SK-N-SH treated with all-trans-retinoic acid at 6 μM for 48 hours (cell line): Measurements from ENCODE around the gene MRPL9.

Experiments used
- ATAC-seq: fragments of 200-7000 bp; cut with Tn5 transposase; 3 replicates; pipeline ENCODE4 v1.9.1; 2020; ENCODE audit warnings: mild to moderate bottlenecking, moderate library complexity
- BACH2 ChIP-seq: fragments of 250-450 bp; sonication (Bioruptor Pico); IDR thresholded peaks from 2 replicates; pipeline ENCODE4 v1.9.0; 2021; ENCODE audit warnings: mild to moderate bottlenecking, borderline replicate concordance
- CREB5 ChIP-seq: fragments of 250-450 bp; sonication (Bioruptor Pico); IDR thresholded peaks from 2 replicates; pipeline ENCODE4 v1.5.1; 2020; ENCODE audit warnings: low read depth, mild to moderate bottlenecking, moderate library complexity
- CSDC2 ChIP-seq: fragments of 250-450 bp; sonication (Bioruptor Pico); IDR thresholded peaks from 2 replicates; pipeline ENCODE4 v1.5.0; 2020; ENCODE audit warnings: mild to moderate bottlenecking, moderate library complexity
- ESRRG ChIP-seq: fragments of 250-450 bp; sonication (Bioruptor Pico); IDR thresholded peaks from 2 replicates; pipeline ENCODE4 v1.6.1; 2021; ENCODE audit warnings: mild to moderate bottlenecking
- GLIS3 ChIP-seq: fragments of 250-450 bp; sonication (Bioruptor Pico); IDR thresholded peaks from 2 replicates; pipeline ENCODE4 v1.5.0; 2020; ENCODE audit warnings: mild to moderate bottlenecking, moderate library complexity
- ISL1 ChIP-seq: fragments of 250-450 bp; sonication (Bioruptor Pico); IDR thresholded peaks from 2 replicates; pipeline ENCODE4 v2.1.2; 2022; ENCODE audit warnings: mild to moderate bottlenecking, moderate library complexity
- PPARA ChIP-seq: fragments of 250-450 bp; sonication (Bioruptor Pico); IDR thresholded peaks from 2 replicates; pipeline ENCODE4 v1.5.0; 2020; ENCODE audit warnings: mild to moderate bottlenecking, borderline replicate concordance
- RARB ChIP-seq: fragments of 250-450 bp; sonication (Bioruptor Pico); IDR thresholded peaks from 2 replicates; pipeline ENCODE4 v1.8.0; 2021; ENCODE audit warnings: mild to moderate bottlenecking, moderate library complexity
- SNAI2 ChIP-seq: fragments of 250-450 bp; sonication (Bioruptor Pico); IDR thresholded peaks from 2 replicates; pipeline ENCODE4 v1.5.0; 2020; ENCODE audit warnings: mild to moderate bottlenecking, moderate library complexity
- TCF4 ChIP-seq: fragments of 250-450 bp; sonication (Bioruptor Pico); IDR thresholded peaks from 2 replicates; pipeline ENCODE4 v1.8.0; 2021; ENCODE audit warnings: mild to moderate bottlenecking, moderate library complexity, borderline replicate concordance
- TOX ChIP-seq: fragments of 250-450 bp; sonication (Bioruptor Pico); IDR thresholded peaks from 2 replicates; pipeline ENCODE4 v1.8.0; 2021; ENCODE audit warnings: mild to moderate bottlenecking, moderate library complexity, borderline replicate concordance
- ZFP30 ChIP-seq: fragments of 450-650 bp; formaldehyde crosslinking; IDR thresholded peaks from 2 replicates; pipeline ENCODE4 v1.5.0; 2022; ENCODE audit warnings: mild to moderate bottlenecking, moderate library complexity
- ZNF565 ChIP-seq: fragments of 450-650 bp; formaldehyde crosslinking; conservative IDR thresholded peaks from 2 replicates; pipeline ENCODE4 v1.5.0; 2020; ENCODE audit warnings: low read depth, mild to moderate bottlenecking, moderate library complexity
- ZNF70 ChIP-seq: fragments of 450-650 bp; formaldehyde crosslinking; IDR thresholded peaks from 2 replicates; pipeline ENCODE4 v1.5.0; 2020; ENCODE audit warnings: mild to moderate bottlenecking, moderate library complexity
- ZNF8 ChIP-seq: fragments of 450-650 bp; formaldehyde crosslinking; IDR thresholded peaks from 2 replicates; pipeline ENCODE4 v1.5.0; 2020; ENCODE audit warnings: mild to moderate bottlenecking, moderate library complexity
- TF ChIP-seq, protein P1 (sequence below): fragments of 250-450 bp; sonication (Bioruptor Pico); IDR thresholded peaks from 2 replicates; pipeline ENCODE4 v1.8.0; 2021; ENCODE audit warnings: low read depth, mild to moderate bottlenecking, moderate library complexity, borderline replicate concordance
- TF ChIP-seq, protein P2 (sequence below): fragments of 250-450 bp; sonication (Bioruptor Pico); IDR thresholded peaks from 2 replicates; pipeline ENCODE4 v1.8.0; 2020; ENCODE audit warnings: mild to moderate bottlenecking, moderate library complexity, borderline replicate concordance
- TF ChIP-seq, protein P3 (sequence below): fragments of 250-450 bp; sonication (Bioruptor Pico); IDR thresholded peaks from 2 replicates; pipeline ENCODE4 v1.5.0; 2020; ENCODE audit warnings: mild to moderate bottlenecking, moderate library complexity
- TF ChIP-seq, protein P4 (sequence below): fragments of 250-450 bp; sonication (Bioruptor Pico); IDR thresholded peaks from 2 replicates; pipeline ENCODE4 v1.5.1; 2021; ENCODE audit warnings: mild to moderate bottlenecking, moderate library complexity

MRPL9 gene

DNA sequence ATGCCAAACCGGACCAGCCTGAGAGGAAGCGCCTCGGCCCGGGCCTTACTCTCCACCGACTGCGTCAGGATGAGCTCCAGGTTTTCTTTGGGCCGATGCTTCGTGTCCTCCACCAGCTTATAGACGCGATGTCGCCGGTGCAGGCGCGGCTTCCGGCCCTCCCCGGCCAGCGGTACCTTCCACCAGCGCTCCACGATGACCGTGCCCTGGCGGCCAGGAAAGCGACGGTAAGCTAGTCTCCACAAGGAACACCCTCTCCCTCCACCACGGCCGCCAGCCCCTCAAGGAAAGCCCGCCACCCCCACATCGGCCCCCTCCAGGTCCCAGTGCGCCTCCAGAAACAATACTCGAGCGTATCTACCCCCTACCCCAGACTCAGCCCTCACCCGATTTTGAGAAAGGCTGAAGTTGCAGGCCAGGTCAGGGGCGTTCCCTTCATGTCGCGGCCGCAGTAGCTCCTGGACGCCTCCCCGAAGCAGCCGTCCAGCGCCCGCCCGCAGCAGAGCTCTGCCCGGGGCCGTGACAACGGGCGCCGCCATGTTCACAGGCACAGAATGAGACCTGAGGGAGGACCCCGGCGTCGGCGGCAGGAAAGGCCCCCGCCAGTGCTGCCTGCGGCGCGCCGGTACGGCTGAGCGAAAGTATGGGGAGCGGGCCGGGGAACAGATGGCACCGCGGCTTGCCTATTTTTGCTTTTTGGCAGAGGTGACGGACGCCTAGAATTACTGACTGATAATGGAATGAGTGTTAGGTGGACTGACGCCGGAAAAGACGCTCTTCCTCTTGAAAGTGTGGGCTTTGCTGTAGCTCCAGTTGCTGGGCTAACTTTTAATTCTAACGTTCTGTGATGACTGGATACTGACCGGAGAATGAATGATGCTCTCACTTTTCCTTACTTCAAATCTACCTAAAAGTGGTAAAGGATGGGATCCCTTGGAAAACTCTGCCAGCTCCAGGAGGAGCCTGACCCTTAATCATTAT is at the start of gene MRPL9:
TSS of gene MRPL9 (minus strand) at position 556 of the 981 bp plus-strand sequence. CDS start at position 539, 17 bp downstream.
- TF ChIP-seq, protein P1, sequence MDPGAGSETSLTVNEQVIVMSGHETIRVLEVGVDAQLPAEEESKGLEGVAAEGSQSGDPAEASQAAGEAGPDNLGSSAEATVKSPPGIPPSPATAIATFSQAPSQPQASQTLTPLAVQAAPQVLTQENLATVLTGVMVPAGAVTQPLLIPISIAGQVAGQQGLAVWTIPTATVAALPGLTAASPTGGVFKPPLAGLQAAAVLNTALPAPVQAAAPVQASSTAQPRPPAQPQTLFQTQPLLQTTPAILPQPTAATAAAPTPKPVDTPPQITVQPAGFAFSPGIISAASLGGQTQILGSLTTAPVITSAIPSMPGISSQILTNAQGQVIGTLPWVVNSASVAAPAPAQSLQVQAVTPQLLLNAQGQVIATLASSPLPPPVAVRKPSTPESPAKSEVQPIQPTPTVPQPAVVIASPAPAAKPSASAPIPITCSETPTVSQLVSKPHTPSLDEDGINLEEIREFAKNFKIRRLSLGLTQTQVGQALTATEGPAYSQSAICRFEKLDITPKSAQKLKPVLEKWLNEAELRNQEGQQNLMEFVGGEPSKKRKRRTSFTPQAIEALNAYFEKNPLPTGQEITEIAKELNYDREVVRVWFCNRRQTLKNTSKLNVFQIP, result peak; percentile 89; the same call in 1 of the 2 replicates
- TF ChIP-seq, protein P2, sequence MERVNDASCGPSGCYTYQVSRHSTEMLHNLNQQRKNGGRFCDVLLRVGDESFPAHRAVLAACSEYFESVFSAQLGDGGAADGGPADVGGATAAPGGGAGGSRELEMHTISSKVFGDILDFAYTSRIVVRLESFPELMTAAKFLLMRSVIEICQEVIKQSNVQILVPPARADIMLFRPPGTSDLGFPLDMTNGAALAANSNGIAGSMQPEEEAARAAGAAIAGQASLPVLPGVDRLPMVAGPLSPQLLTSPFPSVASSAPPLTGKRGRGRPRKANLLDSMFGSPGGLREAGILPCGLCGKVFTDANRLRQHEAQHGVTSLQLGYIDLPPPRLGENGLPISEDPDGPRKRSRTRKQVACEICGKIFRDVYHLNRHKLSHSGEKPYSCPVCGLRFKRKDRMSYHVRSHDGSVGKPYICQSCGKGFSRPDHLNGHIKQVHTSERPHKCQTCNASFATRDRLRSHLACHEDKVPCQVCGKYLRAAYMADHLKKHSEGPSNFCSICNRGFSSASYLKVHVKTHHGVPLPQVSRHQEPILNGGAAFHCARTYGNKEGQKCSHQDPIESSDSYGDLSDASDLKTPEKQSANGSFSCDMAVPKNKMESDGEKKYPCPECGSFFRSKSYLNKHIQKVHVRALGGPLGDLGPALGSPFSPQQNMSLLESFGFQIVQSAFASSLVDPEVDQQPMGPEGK (CRISPR knock-in tag), result no peak; the same call in 1 of the 2 replicates
- TF ChIP-seq, all 23 proteins: peak for 1
- peak; percentile 100 for ATAC-seq

DNA sequence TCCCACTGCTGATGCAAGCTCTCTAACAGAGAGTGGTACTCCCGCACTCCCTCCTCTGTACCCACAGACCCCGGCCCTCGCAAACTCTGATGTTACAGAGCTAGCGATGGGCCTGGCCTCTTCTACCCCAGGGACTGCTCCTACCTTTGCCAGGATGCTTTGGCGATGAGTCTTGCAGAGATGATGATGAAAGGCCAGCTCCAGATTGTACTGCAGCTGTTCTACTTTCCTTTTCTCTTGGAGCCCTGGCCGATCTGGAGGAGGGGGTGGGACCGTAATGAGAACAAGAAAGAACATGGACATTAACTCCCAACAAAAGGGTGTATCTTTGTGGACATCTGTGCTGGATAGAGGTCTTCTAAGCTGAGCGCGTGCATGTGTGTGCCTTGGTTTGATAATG is 47.9 kb upstream of the MRPL9 start:
- ATAC-seq, result no peak
- TF ChIP-seq, protein P1, result no peak
- TF ChIP-seq PPARA (CRISPR knock-in tag) (no peak), ESRRG (no peak), ZFP30 (CRISPR knock-in tag) (no peak)
- TF ChIP-seq, protein P3, sequence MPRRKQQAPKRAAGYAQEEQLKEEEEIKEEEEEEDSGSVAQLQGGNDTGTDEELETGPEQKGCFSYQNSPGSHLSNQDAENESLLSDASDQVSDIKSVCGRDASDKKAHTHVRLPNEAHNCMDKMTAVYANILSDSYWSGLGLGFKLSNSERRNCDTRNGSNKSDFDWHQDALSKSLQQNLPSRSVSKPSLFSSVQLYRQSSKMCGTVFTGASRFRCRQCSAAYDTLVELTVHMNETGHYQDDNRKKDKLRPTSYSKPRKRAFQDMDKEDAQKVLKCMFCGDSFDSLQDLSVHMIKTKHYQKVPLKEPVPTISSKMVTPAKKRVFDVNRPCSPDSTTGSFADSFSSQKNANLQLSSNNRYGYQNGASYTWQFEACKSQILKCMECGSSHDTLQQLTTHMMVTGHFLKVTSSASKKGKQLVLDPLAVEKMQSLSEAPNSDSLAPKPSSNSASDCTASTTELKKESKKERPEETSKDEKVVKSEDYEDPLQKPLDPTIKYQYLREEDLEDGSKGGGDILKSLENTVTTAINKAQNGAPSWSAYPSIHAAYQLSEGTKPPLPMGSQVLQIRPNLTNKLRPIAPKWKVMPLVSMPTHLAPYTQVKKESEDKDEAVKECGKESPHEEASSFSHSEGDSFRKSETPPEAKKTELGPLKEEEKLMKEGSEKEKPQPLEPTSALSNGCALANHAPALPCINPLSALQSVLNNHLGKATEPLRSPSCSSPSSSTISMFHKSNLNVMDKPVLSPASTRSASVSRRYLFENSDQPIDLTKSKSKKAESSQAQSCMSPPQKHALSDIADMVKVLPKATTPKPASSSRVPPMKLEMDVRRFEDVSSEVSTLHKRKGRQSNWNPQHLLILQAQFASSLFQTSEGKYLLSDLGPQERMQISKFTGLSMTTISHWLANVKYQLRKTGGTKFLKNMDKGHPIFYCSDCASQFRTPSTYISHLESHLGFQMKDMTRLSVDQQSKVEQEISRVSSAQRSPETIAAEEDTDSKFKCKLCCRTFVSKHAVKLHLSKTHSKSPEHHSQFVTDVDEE, result no peak

- no peak for ATAC-seq
- TF ChIP-seq ZNF70 (CRISPR knock-in tag) (no peak), ESRRG (no peak), SNAI2 (CRISPR knock-in tag) (no peak), TCF4 (CRISPR knock-in tag) (no peak), ISL1 (CRISPR knock-in tag) (no peak), BACH2 (CRISPR knock-in tag) (no peak), PPARA (CRISPR knock-in tag) (no peak), CSDC2 (CRISPR knock-in tag) (no peak), ZFP30 (CRISPR knock-in tag) (no peak), ZNF565 (no peak), RARB (CRISPR knock-in tag) (no peak), CREB5 (no peak), ZNF8 (no peak), TOX (CRISPR knock-in tag) (no peak), GLIS3 (CRISPR knock-in tag) (no peak)
- TF ChIP-seq, protein P2 (CRISPR knock-in tag), result no peak
- TF ChIP-seq, protein P3, result no peak
- TF ChIP-seq, protein P4, sequence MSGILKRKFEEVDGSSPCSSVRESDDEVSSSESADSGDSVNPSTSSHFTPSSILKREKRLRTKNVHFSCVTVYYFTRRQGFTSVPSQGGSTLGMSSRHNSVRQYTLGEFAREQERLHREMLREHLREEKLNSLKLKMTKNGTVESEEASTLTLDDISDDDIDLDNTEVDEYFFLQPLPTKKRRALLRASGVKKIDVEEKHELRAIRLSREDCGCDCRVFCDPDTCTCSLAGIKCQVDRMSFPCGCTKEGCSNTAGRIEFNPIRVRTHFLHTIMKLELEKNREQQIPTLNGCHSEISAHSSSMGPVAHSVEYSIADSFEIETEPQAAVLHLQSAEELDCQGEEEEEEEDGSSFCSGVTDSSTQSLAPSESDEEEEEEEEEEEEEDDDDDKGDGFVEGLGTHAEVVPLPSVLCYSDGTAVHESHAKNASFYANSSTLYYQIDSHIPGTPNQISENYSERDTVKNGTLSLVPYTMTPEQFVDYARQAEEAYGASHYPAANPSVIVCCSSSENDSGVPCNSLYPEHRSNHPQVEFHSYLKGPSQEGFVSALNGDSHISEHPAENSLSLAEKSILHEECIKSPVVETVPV (CRISPR knock-in tag), result no peak
These were observed 46.8 kb upstream of the MRPL9 start for GRCh38 chr1:151809985-151810556.
